HCEC 1CT (cell line): ENCODE measurements around the gene THADA.
A peak's percentile ranks its signal among the peaks of the same experiment; 100 is the strongest.
"Not testable (repeated sequence)": the region's sequence is repeated elsewhere in the genome, so short reads cannot be mapped to it uniquely, and the experiment has no call there.

Experiments used
- DNase-seq: peaks from one replicate; pipeline ENCODE4 v3.0.0-alpha.2; 2017

Gene THADA

GRCh38 chr2:43294973-43295603 is 300.8 kb downstream of the THADA start:
- DNase-seq = no peak

- DNase-seq = peak; percentile 98
These were observed 301.8 kb downstream of the THADA start for GRCh38 chr2:43293744-43294695.

GRCh38 chr2:43292851-43293743 is 302.7 kb downstream of the THADA start:
- DNase-seq = no peak

- DNase-seq = no peak
These were observed 303.5 kb downstream of the THADA start for GRCh38 chr2:43292297-43292696.

- DNase-seq = no peak
These were observed 306.5 kb downstream of the THADA start for GRCh38 chr2:43289331-43289730.

GRCh38 chr2:43288417-43289305 is 307.2 kb downstream of the THADA start:
- DNase-seq = no peak

GRCh38 chr2:43285987-43286386 is 309.9 kb downstream of the THADA start:
- DNase-seq = no peak

GRCh38 chr2:43284967-43285366 is 310.9 kb downstream of the THADA start:
- no peak for DNase-seq

- DNase-seq = not testable (repeated sequence)
These were observed 311.5 kb downstream of the THADA start for GRCh38 chr2:43284347-43284746.

GRCh38 chr2:43280994-43281393 is 314.8 kb downstream of the THADA start:
- DNase-seq = no peak

GRCh38 chr2:43279317-43279840 is 316.5 kb downstream of the THADA start:
- DNase-seq = no peak

GRCh38 chr2:43278564-43279220 is 317.1 kb downstream of the THADA start:
- no peak for DNase-seq

GRCh38 chr2:43276962-43277391 is 318.9 kb downstream of the THADA start:
- peak; percentile 15 for DNase-seq

- DNase-seq = no peak
These were observed 319.4 kb downstream of the THADA start for GRCh38 chr2:43276266-43276941.

- DNase-seq = no peak
These were observed 321.1 kb downstream of the THADA start for GRCh38 chr2:43274721-43275120.

GRCh38 chr2:43274055-43274454 is 321.8 kb downstream of the THADA start:
- no peak for DNase-seq

GRCh38 chr2:43273529-43273928 is 322.3 kb downstream of the THADA start:
- no peak for DNase-seq

- no peak for DNase-seq
These were observed 324.8 kb downstream of the THADA start for GRCh38 chr2:43270930-43271615.

- no peak for DNase-seq
These were observed 325.4 kb downstream of the THADA start for GRCh38 chr2:43270461-43270860.

GRCh38 chr2:43269706-43270105 is 326.1 kb downstream of the THADA start:
- peak; percentile 80 for DNase-seq
